ENCODE measurements around the gene DGKI.

Gene DGKI

GRCh38 chr7:137393570-137393969 lies 453.2 kb downstream of the DGKI start:
- DNase-seq: no peak

- DNase-seq: no peak
These were observed 456.7 kb downstream of the DGKI start for GRCh38 chr7:137390076-137390475.

GRCh38 chr7:137388916-137389315 lies 457.9 kb downstream of the DGKI start:
- no peak for DNase-seq

- no peak for DNase-seq
These were observed 459.8 kb downstream of the DGKI start for GRCh38 chr7:137386966-137387365.

GRCh38 chr7:137381045-137381444 lies 465.7 kb downstream of the DGKI start:
- no peak for DNase-seq

GRCh38 chr7:137373507-137373906 lies 473.3 kb downstream of the DGKI start:
- DNase-seq: no peak

- no peak for DNase-seq
These were observed 475.2 kb downstream of the DGKI start for GRCh38 chr7:137371616-137372015.

- no peak for DNase-seq
These were observed 479.8 kb downstream of the DGKI start for GRCh38 chr7:137366995-137367394.

GRCh38 chr7:137363683-137364082 lies 483.1 kb downstream of the DGKI start:
- DNase-seq: no peak

GRCh38 chr7:137360087-137360679 lies 486.6 kb downstream of the DGKI start:
- no peak for DNase-seq

GRCh38 chr7:137354961-137355360 lies 491.8 kb downstream of the DGKI start:
- no peak for DNase-seq

GRCh38 chr7:137354396-137354795 lies 492.4 kb downstream of the DGKI start:
- DNase-seq: no peak

- no peak for DNase-seq
These were observed 494.8 kb downstream of the DGKI start for GRCh38 chr7:137351941-137352340.

- DNase-seq: no peak
These were observed 500.9 kb downstream of the DGKI start for GRCh38 chr7:137345799-137346449.

- no peak for DNase-seq
These were observed 503.4 kb downstream of the DGKI start, which contains the start of gene PTN for GRCh38 chr7:137343281-137343841. Gene PTN (minus strand): TSS chr7:137343733. CDS start chr7:137254973, 88,760 bp downstream.

- DNase-seq: no peak
These were observed 503.9 kb downstream of the DGKI start for GRCh38 chr7:137342828-137343261.

- DNase-seq: no peak
These were observed 504.5 kb downstream of the DGKI start for GRCh38 chr7:137342265-137342664.

GRCh38 chr7:137337902-137338301 lies 508.9 kb downstream of the DGKI start:
- DNase-seq: no peak

GRCh38 chr7:137335814-137336213 lies 511.0 kb downstream of the DGKI start:
- DNase-seq: no peak

GRCh38 chr7:137331378-137331777 lies 515.4 kb downstream of the DGKI start:
- DNase-seq: no peak

All from GOT3 (cell line).